GM18507 (cell line): ENCODE data around the gene ENTREP3.
"Not testable (repeated sequence)": the region's sequence is repeated elsewhere in the genome, so short reads cannot be mapped to it uniquely, and the experiment has no call there.

Experiments used
- DNase-seq: peaks from one replicate; pipeline ENCODE4 v3.0.0; 2011; ENCODE audit warnings: low read depth; ENCODE audit not compliant: insufficient read length; ENCODE audit errors: extremely low spot score
- FAIRE-seq: peaks from 2 replicates; lab custom pipeline; 2011; peaks lifted over from hg19 to GRCh38; lab: Jason Lieb, UNC

ENTREP3 gene

GRCh38 chr1:155255243-155256007 is at the start of gene ENTREP3:
Gene ENTREP3 (minus strand): TSS chr1:155255483. CDS start chr1:155254877, 606 bp downstream.
- FAIRE-seq (peak; percentile 93), DNase-seq (peak; percentile 82)

- FAIRE-seq (peak; percentile 88), DNase-seq (peak; percentile 42)
Observed at GRCh38 chr1:155304558-155305063, 49.3 kb upstream of the ENTREP3 start.

- FAIRE-seq = no peak
- no peak for DNase-seq
Observed at GRCh38 chr1:155301342-155301841, 46.1 kb upstream of the ENTREP3 start, which contains the start of gene PKLR. Gene PKLR (minus strand): TSS chr1:155301438. CDS start chr1:155301395, 43 bp downstream.

GRCh38 chr1:155300553-155301329 is 45.5 kb upstream of the ENTREP3 start:
- FAIRE-seq = no peak

GRCh38 chr1:155300024-155300423 is 44.7 kb upstream of the ENTREP3 start:
- DNase-seq (no peak), FAIRE-seq (no peak)

More at GRCh38 chr1:155300553-155301329, 45.5 kb upstream of the ENTREP3 start:
- no peak for DNase-seq

GRCh38 chr1:155297384-155297783 is 42.1 kb upstream of the ENTREP3 start:
- DNase-seq = no peak

GRCh38 chr1:155296661-155297060 is 41.4 kb upstream of the ENTREP3 start:
- DNase-seq = no peak
- FAIRE-seq = no peak

More at GRCh38 chr1:155297384-155297783, 42.1 kb upstream of the ENTREP3 start:
- peak; percentile 12 for FAIRE-seq

GRCh38 chr1:155295942-155296267 is 40.6 kb upstream of the ENTREP3 start:
- no peak for DNase-seq
- FAIRE-seq = no peak

- FAIRE-seq = no peak
- DNase-seq = no peak
Observed at GRCh38 chr1:155295183-155295941, 40.1 kb upstream of the ENTREP3 start.

GRCh38 chr1:155294520-155295182 is 39.4 kb upstream of the ENTREP3 start:
- no peak for DNase-seq
- no peak for FAIRE-seq

GRCh38 chr1:155293086-155293749 is 37.9 kb upstream of the ENTREP3 start:
- FAIRE-seq (no peak), DNase-seq (no peak)

- FAIRE-seq, DNase-seq: not testable (repeated sequence)
Observed at GRCh38 chr1:155291006-155291405, 35.7 kb upstream of the ENTREP3 start.

- FAIRE-seq (no peak), DNase-seq (no peak)
Observed at GRCh38 chr1:155287987-155288543, 32.8 kb upstream of the ENTREP3 start.

GRCh38 chr1:155286544-155286943 is 31.3 kb upstream of the ENTREP3 start:
- DNase-seq = no peak
- FAIRE-seq = no peak

- no peak for FAIRE-seq
Observed at GRCh38 chr1:155285631-155286044, 30.4 kb upstream of the ENTREP3 start.

GRCh38 chr1:155285063-155285462 is 29.8 kb upstream of the ENTREP3 start:
- FAIRE-seq (no peak), DNase-seq (no peak)

More at GRCh38 chr1:155285631-155286044, 30.4 kb upstream of the ENTREP3 start:
- no peak for DNase-seq

- no peak for FAIRE-seq
Observed at GRCh38 chr1:155284476-155284875, 29.2 kb upstream of the ENTREP3 start.

GRCh38 chr1:155282488-155283091 is 27.3 kb upstream of the ENTREP3 start:
- FAIRE-seq (no peak), DNase-seq (no peak)

More at GRCh38 chr1:155284476-155284875, 29.2 kb upstream of the ENTREP3 start:
- no peak for DNase-seq
